BLaER1 treated with 17β-estradiol and CSF1 and Interleukin-3, amounts not matched to agents 10 nM and 100 nM (cell line): ENCODE measurements around the gene UBE2V1.

Experiments
- H3K27ac ChIP-seq, 11 experiments: shearing (Covaris generic); formaldehyde crosslinking; 2 replicates each; pipeline ENCODE4 v1.8.1; 2022
- H3K27me3 ChIP-seq, 11 experiments: shearing (Covaris generic); formaldehyde crosslinking; 2 replicates each; pipeline ENCODE4 v1.8.1; 2022
- H3K36me3 ChIP-seq, 11 experiments: shearing (Covaris generic); formaldehyde crosslinking; 2 replicates each; pipeline ENCODE4 v1.8.1; 2022
- H3K4me1 ChIP-seq, 10 experiments: shearing (Covaris generic); formaldehyde crosslinking; 2 replicates each; pipeline ENCODE4 v1.8.1; 2022
- H3K4me2 ChIP-seq, 11 experiments: shearing (Covaris generic); formaldehyde crosslinking; 2 replicates each; pipeline ENCODE4 v1.8.1; 2022
- H3K4me3 ChIP-seq, 10 experiments: shearing (Covaris generic); formaldehyde crosslinking; 2 replicates each; pipeline ENCODE4 v1.8.1; 2022
- H3K9ac ChIP-seq, 11 experiments: shearing (Covaris generic); formaldehyde crosslinking; 2 replicates each; pipeline ENCODE4 v1.8.1; 2022
- H3K9me3 ChIP-seq, 11 experiments: shearing (Covaris generic); formaldehyde crosslinking; replicated peaks in 1 of 11; 2 replicates each; pipeline ENCODE4 v1.8.1; 2022
- H4K20me1 ChIP-seq, 11 experiments: shearing (Covaris generic); formaldehyde crosslinking; 2 replicates each; pipeline ENCODE4 v1.8.1; 2022
- Cebpa-rat ChIP-seq, 11 experiments: shearing (Covaris generic); IDR thresholded peaks; 2 replicates each; pipeline ENCODE4 v1.8.1; 2022

The UBE2V1 gene

DNA sequence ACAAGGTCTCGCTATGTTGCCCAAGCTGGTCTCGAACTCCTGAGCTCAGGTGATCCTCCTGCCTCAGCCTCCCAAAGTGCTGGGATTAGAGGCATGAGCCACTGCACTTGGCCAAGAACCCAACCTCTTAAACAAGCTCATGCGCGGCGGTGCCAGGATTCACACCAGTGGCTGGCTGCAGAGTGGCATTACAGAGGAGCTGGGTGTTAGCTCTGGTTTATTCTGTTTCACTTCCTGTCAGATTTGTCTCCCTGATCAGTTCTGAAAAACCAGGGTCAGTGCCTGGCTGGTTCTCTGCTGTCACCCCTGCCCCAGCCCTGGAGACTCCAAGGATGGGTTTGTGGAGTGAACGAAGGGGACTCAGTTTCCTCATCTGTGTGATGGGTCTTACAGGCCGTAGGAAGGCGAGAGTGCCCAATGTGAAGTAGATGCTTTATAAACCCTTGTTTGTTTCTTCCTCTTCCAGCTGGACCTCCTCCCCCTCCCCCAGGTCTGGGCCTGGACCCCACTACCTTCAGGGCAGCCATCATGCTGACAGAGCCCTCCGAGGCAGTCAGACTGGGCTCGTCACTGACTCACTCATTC is 63.4 kb downstream of the UBE2V1 start:
- Histone ChIP-seq H3K9me3 (no peaks in the 10 kb centered on the region), H3K27ac (peak overlapping the region in 10 of 11 experiments; percentile 87 to 99 (median 90); a peak in 20 of 22 replicates), H3K9ac (peak overlapping the region in 10 of 11 experiments; percentile 3 to 87 (median 77); a peak in 12 of 22 replicates), H3K4me2 (peak overlapping the region; percentile 81 to 93 (median 89)), H3K27me3 (no peaks in the 10 kb centered on the region), H3K4me3 (no peak overlapping the region), H4K20me1 (no peaks in the 10 kb centered on the region), H3K36me3 (no peaks in the 10 kb centered on the region), H3K4me1 (peaks cover 59 to 97% (median 89%) of the 10 kb centered on the region in 10 experiments)
- TF ChIP-seq Cebpa-rat (IDR thresholded peaks at IDR 0.05): no peak

DNA sequence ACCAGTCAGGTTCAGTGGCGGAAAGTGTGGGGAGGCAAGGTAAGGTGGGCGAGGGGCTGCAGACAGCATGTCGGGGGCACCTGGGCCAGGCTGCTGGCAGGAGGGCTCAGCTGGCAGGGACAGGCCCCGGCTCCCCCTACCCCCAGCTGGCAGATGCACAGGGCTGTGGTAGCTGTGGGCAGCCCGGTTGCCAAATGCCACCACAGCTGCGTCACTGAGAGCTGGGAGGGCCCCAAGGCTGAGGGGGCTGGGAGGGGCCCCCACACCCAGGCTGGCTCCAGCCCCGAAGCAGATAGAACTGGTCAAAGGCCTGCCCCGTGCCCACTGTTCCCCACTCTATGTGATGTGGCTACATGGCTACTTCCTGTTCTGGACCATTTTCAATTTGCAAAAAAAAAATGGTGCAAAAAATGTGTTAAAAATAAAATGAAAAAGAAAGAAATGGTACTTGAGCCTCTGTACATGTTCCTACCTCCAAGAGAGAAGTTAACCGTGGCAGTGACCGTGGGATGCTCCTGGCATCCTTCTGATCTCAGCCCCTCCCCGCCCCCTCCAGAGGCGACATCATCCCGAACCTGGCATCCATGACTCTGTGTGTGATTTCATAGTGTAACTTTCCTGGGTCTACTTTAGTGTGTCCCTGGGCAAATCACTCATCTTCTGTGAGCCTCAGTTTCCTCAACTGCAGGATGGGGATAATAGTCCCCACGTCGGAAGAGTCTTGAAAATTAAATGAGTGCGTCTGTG is 64.4 kb downstream of the UBE2V1 start:
- no peaks in the 10 kb centered on the region for H3K36me3 ChIP-seq
- peak overlapping the region; percentile 81 to 99 (median 90) for H3K27ac ChIP-seq
- peak overlapping the region; percentile 72 to 87 (median 77); a peak in 21 of 22 replicates for H3K9ac ChIP-seq
- no peaks in the 10 kb centered on the region for H3K27me3 ChIP-seq
- H4K20me1 ChIP-seq: no peaks in the 10 kb centered on the region
- no peaks in the 10 kb centered on the region for H3K9me3 ChIP-seq
- peak in 8 of 11 experiments; percentile 24 to 88 (median 72); a peak in 12 of 22 replicates for TF ChIP-seq Cebpa-rat (IDR thresholded peaks at IDR 0.05)
- peaks cover 65 to 97% (median 91%) of the 10 kb centered on the region in 10 experiments for H3K4me1 ChIP-seq
- H3K4me3 ChIP-seq: peak overlapping the region in 7 of 10 experiments; percentile 7 to 51 (median 29); a peak in 10 of 20 replicates
- peak overlapping the region; percentile 81 to 93 (median 89) for H3K4me2 ChIP-seq

DNA sequence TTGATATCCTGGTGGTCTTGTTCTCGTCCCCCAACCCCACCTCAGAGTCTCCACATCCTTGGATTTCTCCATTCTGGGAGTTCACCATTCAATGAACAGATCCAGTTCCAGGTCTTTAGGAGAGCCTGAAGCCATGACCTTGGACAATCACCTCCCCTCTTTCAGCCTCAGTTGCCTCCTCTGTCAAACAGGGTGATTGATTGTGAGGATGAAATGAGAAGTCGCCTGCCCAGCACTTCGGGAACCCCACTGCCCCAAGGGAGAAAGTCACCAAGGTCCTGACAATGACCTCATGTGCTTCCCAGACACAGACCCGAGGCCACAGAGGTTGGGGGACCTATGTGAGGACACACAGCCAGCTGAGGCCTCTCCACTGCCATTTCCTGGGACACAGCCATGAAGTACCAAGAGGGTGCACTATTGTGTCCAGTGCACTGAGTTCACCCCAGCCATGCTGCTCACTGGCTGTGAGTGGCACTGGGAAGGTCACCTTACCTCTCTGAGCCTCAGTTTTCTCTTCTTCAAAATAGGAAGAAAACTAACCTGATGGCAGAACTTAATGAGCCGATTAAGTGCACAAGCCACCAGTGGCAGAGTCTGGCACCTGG is 68.5 kb downstream of the UBE2V1 start:
- no peak overlapping the region for H3K4me3 ChIP-seq
- H3K9ac ChIP-seq: peak overlapping the region in 9 of 11 experiments; percentile 2 to 84 (median 46); a peak in 11 of 22 replicates
- H3K4me1 ChIP-seq: peaks cover 88 to 100% (median 100%) of the 10 kb centered on the region in 10 experiments
- no peaks in the 10 kb centered on the region for H4K20me1 ChIP-seq
- peak overlapping the region in 10 of 11 experiments; percentile 35 to 91 (median 86); a peak in 21 of 22 replicates for H3K4me2 ChIP-seq
- H3K9me3 ChIP-seq: no peaks in the 10 kb centered on the region
- no peaks in the 10 kb centered on the region for H3K27me3 ChIP-seq
- H3K36me3 ChIP-seq: no peaks in the 10 kb centered on the region
- no peak for TF ChIP-seq Cebpa-rat (IDR thresholded peaks at IDR 0.05)
- peak overlapping the region; percentile 2 to 99 (median 90); a peak in 20 of 22 replicates for H3K27ac ChIP-seq

DNA sequence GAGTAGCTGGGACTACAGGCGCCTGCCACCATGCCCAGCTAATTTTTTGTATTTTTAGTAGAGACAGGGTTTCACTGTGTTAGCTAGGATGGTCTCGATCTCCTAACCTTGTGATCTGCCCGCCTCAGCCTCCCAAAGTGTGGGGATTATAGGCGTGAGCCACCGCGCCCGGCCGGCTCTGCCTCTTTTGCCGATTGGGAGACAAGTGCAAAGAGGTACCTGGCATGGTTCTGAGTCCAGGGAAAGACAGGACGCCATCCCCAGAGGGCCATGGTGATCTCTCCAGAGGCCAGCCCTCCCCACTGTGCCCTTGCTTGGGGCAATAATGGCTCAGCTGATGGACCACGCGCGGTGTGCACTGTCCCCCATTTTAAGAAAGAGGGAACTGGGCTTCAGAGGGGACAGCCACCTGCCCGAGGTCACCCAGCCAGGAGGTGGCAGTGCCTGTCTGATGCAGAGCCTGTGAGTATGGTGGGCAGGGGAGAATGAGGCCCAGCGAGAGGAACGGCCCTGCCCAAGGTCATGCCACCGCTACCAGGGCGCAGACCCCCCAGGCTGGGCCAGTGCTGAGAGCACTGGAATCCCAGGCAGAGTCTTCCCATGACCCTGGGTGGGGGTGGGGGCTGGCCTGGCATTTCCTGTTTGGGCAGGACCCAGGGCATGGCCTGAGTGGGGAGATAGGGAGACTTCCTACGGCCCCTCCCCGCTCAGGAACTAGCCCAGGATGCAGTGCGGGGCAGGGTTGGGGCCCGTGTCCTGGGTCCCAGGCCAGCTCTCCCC is 69.2 kb downstream of the UBE2V1 start:
- peak overlapping the region in 9 of 11 experiments; percentile 2 to 84 (median 46); a peak in 12 of 22 replicates for H3K9ac ChIP-seq
- H3K36me3 ChIP-seq: no peaks in the 10 kb centered on the region
- H4K20me1 ChIP-seq: no peaks in the 10 kb centered on the region
- peaks cover 81 to 99% (median 98%) of the 10 kb centered on the region in 10 experiments for H3K4me1 ChIP-seq
- H3K27me3 ChIP-seq: no peaks in the 10 kb centered on the region
- peak overlapping the region; percentile 2 to 91 (median 85); a peak in 19 of 22 replicates for H3K4me2 ChIP-seq
- no peak for TF ChIP-seq Cebpa-rat (IDR thresholded peaks at IDR 0.05)
- H3K27ac ChIP-seq: peak overlapping the region; percentile 2 to 99 (median 90); a peak in 20 of 22 replicates
- no peaks in the 10 kb centered on the region for H3K9me3 ChIP-seq
- no peak overlapping the region for H3K4me3 ChIP-seq

DNA sequence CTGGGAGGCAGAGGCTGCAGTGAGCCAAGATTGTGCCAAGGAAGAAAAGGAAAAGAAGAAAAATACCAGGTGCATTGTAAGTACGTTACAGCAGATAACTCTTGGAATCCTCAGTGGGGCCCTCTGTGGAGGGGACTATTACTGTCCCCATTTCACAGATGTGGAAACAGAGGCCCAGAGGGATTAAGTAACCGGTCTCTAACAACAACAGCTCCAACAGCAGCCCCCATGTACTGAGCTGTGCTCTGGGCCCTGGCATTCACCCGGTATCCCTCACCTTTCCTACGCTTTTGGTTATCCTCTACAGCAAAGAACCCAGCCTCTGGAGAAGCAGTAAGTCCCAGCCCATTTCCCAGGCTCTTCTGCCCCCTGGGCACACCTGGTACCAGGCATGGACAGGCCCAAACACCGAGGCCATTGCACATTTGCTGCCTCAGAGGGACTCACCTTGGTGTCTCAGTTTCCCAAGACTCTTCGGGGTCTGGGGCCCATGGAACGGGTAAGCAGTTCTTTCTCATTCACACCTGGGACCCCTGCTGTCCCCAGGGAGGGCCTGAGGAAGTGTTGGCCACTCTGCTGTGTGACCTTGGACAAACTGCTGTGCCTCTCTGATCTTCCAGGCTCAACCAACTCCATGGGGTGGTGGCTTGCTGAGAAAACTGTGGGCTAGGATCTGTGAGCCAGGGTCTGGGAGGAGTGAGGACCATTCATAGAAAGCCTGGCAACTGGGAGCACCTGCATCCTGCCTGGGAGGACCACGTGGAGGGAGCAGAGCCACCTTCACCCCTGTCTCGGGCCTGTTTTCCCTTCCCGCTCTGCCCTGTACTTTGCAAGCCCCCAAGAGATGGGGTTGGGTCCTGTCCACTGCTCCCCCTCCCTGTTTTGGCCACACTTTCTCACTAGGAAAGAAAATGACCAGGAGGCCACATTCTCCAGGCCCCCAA is 70.3 kb downstream of the UBE2V1 start:
- Histone ChIP-seq H3K4me3 (no peak overlapping the region), H4K20me1 (no peaks in the 10 kb centered on the region), H3K9ac (peak overlapping the region in 9 of 11 experiments; percentile 69 to 84 (median 77); a peak in 14 of 22 replicates), H3K4me2 (peak overlapping the region; percentile 32 to 91 (median 86); a peak in 21 of 22 replicates), H3K27ac (peak overlapping the region; percentile 5 to 99 (median 90); a peak in 20 of 22 replicates), H3K4me1 (peaks cover 70 to 97% (median 92%) of the 10 kb centered on the region in 10 experiments), H3K27me3 (no peaks in the 10 kb centered on the region), H3K9me3 (no peaks in the 10 kb centered on the region), H3K36me3 (no peaks in the 10 kb centered on the region)
- TF ChIP-seq Cebpa-rat (IDR thresholded peaks at IDR 0.05): no peak

- Histone ChIP-seq H3K4me2 (peak overlapping the region; percentile 55 to 91 (median 88)), H3K27ac (peak overlapping the region; percentile 63 to 99 (median 90)), H3K4me3 (peak overlapping the region in 4 of 10 experiments; percentile 11 to 32 (median 21); a peak in 4 of 20 replicates), H3K9ac (peak overlapping the region; percentile 69 to 84 (median 77); a peak in 21 of 22 replicates), H4K20me1 (no peaks in the 10 kb centered on the region), H3K4me1 (peaks cover 58 to 96% (median 82%) of the 10 kb centered on the region in 10 experiments), H3K9me3 (no peaks in the 10 kb centered on the region), H3K27me3 (no peaks in the 10 kb centered on the region), H3K36me3 (no peaks in the 10 kb centered on the region)
- TF ChIP-seq Cebpa-rat (IDR thresholded peaks at IDR 0.05): peak in 8 of 11 experiments; percentile 53 to 88 (median 72); a peak in 13 of 22 replicates
Observed at GRCh38 chr20:50041246-50041873, 71.6 kb downstream of the UBE2V1 start.
